Measurements from ENCODE around the gene SLC9A4. TPM values are rescaled to one million over a fixed set of nuclear protein-coding genes. Genes with fewer than 3 reads are reported as not detected.

SLC9A4 gene
- total and polyA plus RNA-seq, 2 donors (not counting 1 experiment from before 2014, with no cell fraction given) = 0.20 TPM; not detected in 1

GRCh38 chr2:102513355-102513939, 40.4 kb downstream of the SLC9A4 start:
- Histone ChIP-seq H3K79me2 (ENCODE audit: control insufficient read depth, insufficient read depth, low read length) (no peaks in the 10 kb centered on the region), H3K4me2 (replicated peaks; ENCODE audit: low read depth, low read length, poor library complexity, severe bottlenecking) (no peak overlapping the region), H2AFZ (ENCODE audit: insufficient read depth, low read depth, low read length, poor library complexity, severe bottlenecking) (no peak overlapping the region), H3K9me3 (ENCODE audit: control extremely low read depth in 1 of 3, control insufficient read depth in 2 of 3, insufficient read depth in 1 of 3, low read length in 2 of 3) (peaks cover 0 to 11% (median 7%) of the 10 kb centered on the region in 3 donors), H3K27ac (ENCODE audit: low read length in 2 of 2) (no peak overlapping the region), H3K4me3 (ENCODE audit: control extremely low read depth in 1 of 5, extremely low read depth in 1 of 5, insufficient read depth in 1 of 5, low read depth in 2 of 5, low read length in 4 of 5) (no peak overlapping the region), H4K20me1 (ENCODE audit: control insufficient read depth, insufficient read depth, low read length, poor library complexity, severe bottlenecking) (no peaks in the 10 kb centered on the region), H3K36me3 (replicated peaks in 1 of 2; ENCODE audit: control extremely low read depth in 1 of 2, control insufficient read depth in 1 of 2, extremely low read depth in 1 of 2, insufficient read depth in 2 of 2, low read length in 1 of 2) (no peaks in the 10 kb centered on the region), H3K27me3 (replicated peaks in 1 of 4; ENCODE audit: control extremely low read depth in 1 of 4, control insufficient read depth in 3 of 4, insufficient read depth in 4 of 4, low read length in 3 of 4) (peaks cover 0 to 21% (median 4%) of the 10 kb centered on the region in 4 experiments), H3K9ac (ENCODE audit: low read length) (no peak overlapping the region), H3K4me1 (ENCODE audit: control insufficient read depth in 2 of 2, insufficient read depth in 2 of 2, low read length in 2 of 2) (peaks cover 13 to 16% of the 10 kb centered on the region in 2 donors)
- ChIA-PET CTCF (no interaction called here), POLR2A (no interaction called here)
- ATAC-seq (ENCODE audit: low read depth) (no peak), DNase-seq (no peak)
- peaks cover 14% of the 10 kb centered on the region for H3K4me1 Mint-ChIP-seq
- 95% methylated on average over 6 of the region's 11 CpGs for WGBS (ENCODE audit: insufficient coverage)
- H3K4me3 Mint-ChIP-seq = no peak overlapping the region
- H3K27ac Mint-ChIP-seq = no peak overlapping the region
- peaks cover 28% of the 10 kb centered on the region for H3K27me3 Mint-ChIP-seq
- TF ChIP-seq EZH2 (IDR thresholded peaks at IDR 0.05; ENCODE audit: borderline replicate concordance, insufficient read depth, low read depth, low read length, poor library complexity, severe bottlenecking) (no peak), CTCF (IDR thresholded peaks at IDR 0.05) (no peak)
- H3K9me3 Mint-ChIP-seq (ENCODE audit: insufficient read depth) = peaks cover 6% of the 10 kb centered on the region
- intact Hi-C loops (cut with micrococcal nuclease) = no loop called here

GRCh38 chr2:102514061-102514785, 41.2 kb downstream of the SLC9A4 start:
- H4K20me1 ChIP-seq (ENCODE audit: control insufficient read depth, insufficient read depth, low read length, poor library complexity, severe bottlenecking) = no peaks in the 10 kb centered on the region
- H3K36me3 ChIP-seq (replicated peaks in 1 of 2; ENCODE audit: control extremely low read depth in 1 of 2, control insufficient read depth in 1 of 2, extremely low read depth in 1 of 2, insufficient read depth in 2 of 2, low read length in 1 of 2) = no peaks in the 10 kb centered on the region
- peaks cover 0 to 6% (median 4%) of the 10 kb centered on the region in 3 donors for H3K9me3 ChIP-seq (ENCODE audit: control extremely low read depth in 1 of 3, control insufficient read depth in 2 of 3, insufficient read depth in 1 of 3, low read length in 2 of 3)
- ATAC-seq (ENCODE audit: low read depth) (no peak), DNase-seq (no peak)
- POLR2A ChIA-PET = no interaction called here
- no peak overlapping the region for H3K4me3 Mint-ChIP-seq
- WGBS (ENCODE audit: insufficient coverage) = no CpG with 5 or more reads among the region's 7 CpGs
- no peak overlapping the region for H2AFZ ChIP-seq (ENCODE audit: insufficient read depth, low read depth, low read length, poor library complexity, severe bottlenecking)
- H3K4me1 ChIP-seq (ENCODE audit: control insufficient read depth in 2 of 2, insufficient read depth in 2 of 2, low read length in 2 of 2) = peaks cover 7 to 9% of the 10 kb centered on the region in 2 donors
- H3K27me3 Mint-ChIP-seq = peaks cover 25% of the 10 kb centered on the region
- CTCF ChIA-PET = no interaction called here
- H3K4me2 ChIP-seq (replicated peaks; ENCODE audit: low read depth, low read length, poor library complexity, severe bottlenecking) = no peak overlapping the region
- peaks cover 3% of the 10 kb centered on the region for H3K9me3 Mint-ChIP-seq (ENCODE audit: insufficient read depth)
- H3K27ac ChIP-seq (ENCODE audit: low read length in 2 of 2) = no peak overlapping the region
- H3K27me3 ChIP-seq (replicated peaks in 1 of 4; ENCODE audit: control extremely low read depth in 1 of 4, control insufficient read depth in 3 of 4, insufficient read depth in 4 of 4, low read length in 3 of 4) = peaks cover 0 to 21% (median 4%) of the 10 kb centered on the region in 4 experiments
- no peaks in the 10 kb centered on the region for H3K79me2 ChIP-seq (ENCODE audit: control insufficient read depth, insufficient read depth, low read length)
- TF ChIP-seq EZH2 (IDR thresholded peaks at IDR 0.05; ENCODE audit: borderline replicate concordance, insufficient read depth, low read depth, low read length, poor library complexity, severe bottlenecking) = no peak
- no peak overlapping the region for H3K9ac ChIP-seq (ENCODE audit: low read length)
- H3K4me1 Mint-ChIP-seq = peaks cover 8% of the 10 kb centered on the region
- H3K27ac Mint-ChIP-seq = no peak overlapping the region
- H3K4me3 ChIP-seq (ENCODE audit: control extremely low read depth in 1 of 5, extremely low read depth in 1 of 5, insufficient read depth in 1 of 5, low read depth in 2 of 5, low read length in 4 of 5) = no peak overlapping the region
- intact Hi-C loops (cut with micrococcal nuclease) = no loop called here

All from B cell (primary cell).